GM19035 (cell line): ENCODE measurements around the gene PLET1.

Source experiments
- ATAC-seq: cut with Tn5 transposase; IDR thresholded peaks from one replicate; pipeline ENCODE4 v1.9.1; 2021; ENCODE audit not compliant: unreplicated experiment

The PLET1 gene

DNA sequence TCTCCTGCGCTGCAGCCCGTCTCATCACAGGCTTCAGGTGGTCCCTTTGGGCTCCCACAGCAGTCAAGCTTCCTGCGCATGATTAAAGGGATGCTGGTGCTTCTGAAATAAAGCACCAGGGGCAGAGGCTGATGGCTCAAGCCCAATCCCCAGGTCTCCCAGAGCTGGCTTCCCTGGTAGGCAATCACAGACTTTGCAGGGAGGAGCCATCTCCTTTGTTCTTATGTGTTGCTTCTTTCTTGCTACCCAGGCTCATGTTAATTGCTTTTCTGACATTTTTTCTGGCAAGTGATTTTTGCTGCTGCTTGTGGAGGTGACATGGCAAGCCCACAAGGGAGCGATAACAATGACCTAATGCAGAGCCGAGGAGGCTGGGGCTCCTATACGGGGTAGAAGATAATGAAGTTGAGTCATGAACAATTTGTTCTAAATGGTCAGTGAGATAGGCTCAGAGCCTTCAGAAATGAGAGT lies 25.2 kb upstream of the PLET1 start:
- no peak for ATAC-seq

DNA sequence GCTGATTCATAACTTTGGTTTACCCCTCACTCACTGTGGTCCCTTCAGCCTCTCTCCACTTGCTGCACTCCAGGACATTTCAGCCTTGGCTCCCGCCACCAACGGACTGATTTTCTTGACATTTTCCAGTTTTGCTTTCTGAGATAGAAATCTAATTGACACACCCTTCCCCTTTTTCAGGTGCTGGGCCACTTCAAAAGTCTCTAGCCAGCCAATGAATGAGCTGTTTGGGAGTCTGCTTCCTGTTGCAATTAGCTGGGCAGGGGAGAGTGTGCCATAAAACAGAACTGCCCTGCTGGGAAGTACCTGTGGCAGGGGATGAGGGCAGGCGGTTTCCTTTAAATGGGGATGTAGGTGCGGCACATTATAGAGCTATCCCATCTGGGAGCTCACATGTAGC lies 21.1 kb upstream of the PLET1 start:
- no peak for ATAC-seq

DNA sequence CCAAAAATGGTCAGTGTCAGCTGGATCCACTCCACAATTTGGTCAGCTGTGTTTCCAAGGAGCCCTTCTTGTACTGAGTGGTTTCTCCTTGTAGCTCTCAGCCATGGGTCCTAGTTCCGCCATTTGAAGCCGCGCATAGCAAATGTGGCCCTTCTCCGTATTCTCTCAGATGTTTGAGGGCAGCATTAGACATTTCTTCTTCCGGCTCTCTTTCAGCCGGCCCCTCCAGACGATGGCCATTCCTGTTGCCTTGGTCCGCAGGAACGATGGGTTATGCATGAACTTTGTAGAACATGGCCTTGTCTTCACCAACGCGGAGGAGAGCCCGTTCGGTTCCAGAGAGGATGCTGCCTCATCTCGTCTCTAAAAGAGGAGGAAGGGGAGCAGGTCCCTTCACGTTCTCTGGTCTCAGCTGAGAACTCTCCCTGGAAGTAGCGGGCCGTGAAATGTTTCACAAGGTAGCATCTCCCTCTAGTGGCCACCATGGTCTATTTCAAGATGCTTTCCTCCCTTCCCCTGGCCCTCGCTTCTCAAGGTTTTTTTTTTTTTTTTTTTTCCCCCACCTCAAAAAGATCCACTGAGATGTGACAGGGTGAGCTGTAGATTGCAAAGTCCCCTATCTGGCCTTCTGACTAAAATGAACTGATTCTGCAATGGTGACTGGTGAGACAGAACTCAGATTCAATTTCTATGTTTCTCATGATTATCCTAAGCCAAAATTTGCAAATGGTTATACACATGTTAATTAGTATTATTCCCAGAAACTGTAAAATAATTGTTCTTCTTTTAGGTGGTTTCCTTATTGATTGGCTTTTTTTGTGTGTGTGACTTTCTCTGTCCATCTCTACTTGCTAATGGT lies 19.8 kb upstream of the PLET1 start:
- ATAC-seq = peak; percentile 88

DNA sequence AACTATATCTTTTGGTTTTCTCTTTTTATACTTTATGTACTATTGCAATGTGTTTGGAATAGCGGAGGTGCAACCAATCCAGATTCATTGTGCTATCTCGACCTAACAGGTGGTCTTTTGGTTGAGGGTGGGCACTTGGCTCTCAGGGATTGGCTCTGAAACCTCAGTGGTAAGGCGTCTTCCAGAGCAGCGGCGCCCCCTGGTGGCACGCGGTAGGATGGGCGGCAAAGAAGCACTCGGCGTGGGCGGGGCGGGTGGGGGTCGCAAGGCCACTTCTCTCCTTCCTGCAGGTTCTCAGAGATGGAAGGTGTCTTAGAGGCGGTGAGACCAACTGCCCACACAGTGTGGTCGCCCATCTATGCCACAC lies 19.2 kb upstream of the PLET1 start:
- ATAC-seq = peak; percentile 53

DNA sequence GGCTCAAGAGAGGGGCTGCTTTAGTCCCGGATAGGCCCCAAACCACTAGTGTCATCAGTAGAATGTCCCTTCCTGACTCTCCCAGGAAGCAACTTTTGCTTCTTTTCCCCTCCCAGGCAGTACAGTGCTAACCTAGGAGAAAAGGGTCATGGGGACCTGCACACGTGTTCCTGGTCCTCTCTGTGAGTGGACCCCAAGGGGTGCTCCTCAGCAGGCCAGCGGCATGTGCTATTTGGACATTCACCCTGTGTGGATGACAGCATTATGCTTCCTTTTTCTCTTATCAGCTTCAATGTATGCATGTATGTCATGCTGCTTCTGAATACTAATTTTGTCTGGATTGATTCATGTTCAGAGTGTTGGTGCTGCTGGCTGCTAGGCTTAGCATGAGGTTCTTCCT lies 18.1 kb upstream of the PLET1 start:
- no peak for ATAC-seq

DNA sequence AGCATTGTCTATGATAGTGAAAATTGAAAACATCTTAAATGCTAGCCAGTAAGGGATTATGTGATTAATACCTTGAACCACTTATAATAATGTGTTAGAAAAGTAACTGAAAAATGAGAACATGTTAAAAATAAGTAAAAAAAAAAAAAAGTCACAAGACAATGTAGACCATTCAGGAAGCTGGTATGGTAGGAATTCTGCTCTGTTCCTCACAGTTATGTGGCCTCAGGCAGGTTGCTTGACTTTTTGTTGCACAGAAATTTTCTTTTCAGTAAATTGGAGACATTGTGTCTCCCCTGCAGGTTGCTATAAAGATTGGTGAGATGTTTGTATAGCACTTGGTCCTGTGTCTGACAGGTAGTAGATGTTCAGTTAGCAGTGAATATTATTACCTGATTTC lies 17.3 kb upstream of the PLET1 start:
- ATAC-seq = no peak

DNA sequence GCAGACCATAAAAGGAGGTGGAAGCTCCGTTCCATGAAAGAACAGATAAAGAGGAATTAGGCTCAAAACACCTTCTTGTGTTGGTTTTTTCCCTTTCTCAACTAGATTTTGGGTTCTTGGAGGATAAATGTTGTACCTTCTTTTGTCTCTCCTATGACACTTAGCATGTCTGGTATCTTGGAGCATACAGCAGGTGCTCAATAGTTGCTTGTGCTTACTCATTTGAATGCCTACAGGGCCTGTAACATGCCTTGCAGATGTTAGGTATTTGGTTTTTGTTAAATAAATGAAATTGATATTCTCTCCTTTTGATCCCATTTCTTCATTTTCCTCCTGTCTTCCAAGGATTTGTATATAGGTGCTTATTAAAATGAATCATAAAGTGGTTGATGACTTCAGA lies 16.4 kb upstream of the PLET1 start:
- ATAC-seq = no peak

DNA sequence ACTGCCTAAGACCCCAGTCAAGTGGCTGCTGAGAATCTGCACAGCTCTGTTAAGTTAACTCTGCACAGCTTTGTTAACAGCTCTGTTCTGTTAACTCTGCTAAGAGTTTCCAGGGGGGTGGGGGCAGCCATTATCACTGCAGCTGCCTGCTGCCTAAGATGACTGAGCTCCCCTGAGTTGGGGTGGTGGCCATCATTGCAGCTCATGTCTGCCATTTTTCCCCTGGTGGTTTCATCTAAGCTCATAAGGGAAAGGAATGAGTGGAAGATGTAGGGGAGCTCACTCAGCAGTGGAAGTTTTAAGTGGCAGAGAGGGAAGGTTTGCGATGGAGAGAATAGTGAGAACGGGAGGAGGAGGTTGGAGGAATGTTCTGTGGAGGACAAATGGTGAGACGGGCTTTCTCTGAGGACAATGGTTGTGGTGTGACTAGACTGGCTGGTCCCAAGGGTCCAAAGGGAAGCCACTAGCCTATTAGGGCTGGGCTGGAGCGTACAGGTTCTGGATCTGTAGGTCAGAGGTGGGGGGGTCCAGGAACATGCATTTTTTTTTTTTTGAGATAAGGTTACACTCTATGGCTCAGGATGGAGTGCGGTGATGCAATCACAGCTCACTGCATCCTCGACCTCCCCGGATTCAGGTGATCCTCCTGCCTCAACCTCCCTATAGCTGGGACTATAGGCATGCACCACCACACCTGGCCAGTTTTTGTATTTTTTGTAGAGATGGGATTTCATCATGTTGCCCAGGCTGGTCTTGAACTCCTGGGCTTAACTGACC lies 13.5 kb upstream of the PLET1 start:
- ATAC-seq = no peak

DNA sequence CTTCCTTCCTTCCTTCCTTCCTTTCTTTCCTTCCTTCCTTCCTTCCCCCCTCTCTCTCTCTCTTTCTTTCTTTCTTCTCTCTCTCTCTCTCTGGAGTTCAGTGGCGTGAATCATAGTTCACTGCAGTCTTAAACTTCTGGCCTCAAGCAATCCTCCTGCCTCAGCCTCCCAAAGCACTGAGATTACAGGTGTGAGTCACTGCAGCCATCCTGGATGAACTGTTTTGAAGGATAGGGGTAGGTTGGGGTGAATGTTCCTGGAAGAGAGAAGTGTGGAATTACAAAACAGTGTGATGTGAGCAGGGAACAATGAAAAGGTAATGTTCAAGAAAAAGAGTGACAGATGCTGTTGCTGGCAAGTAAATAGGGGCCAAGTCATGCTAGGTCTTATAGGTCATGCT lies 12.4 kb upstream of the PLET1 start:
- no peak for ATAC-seq

DNA sequence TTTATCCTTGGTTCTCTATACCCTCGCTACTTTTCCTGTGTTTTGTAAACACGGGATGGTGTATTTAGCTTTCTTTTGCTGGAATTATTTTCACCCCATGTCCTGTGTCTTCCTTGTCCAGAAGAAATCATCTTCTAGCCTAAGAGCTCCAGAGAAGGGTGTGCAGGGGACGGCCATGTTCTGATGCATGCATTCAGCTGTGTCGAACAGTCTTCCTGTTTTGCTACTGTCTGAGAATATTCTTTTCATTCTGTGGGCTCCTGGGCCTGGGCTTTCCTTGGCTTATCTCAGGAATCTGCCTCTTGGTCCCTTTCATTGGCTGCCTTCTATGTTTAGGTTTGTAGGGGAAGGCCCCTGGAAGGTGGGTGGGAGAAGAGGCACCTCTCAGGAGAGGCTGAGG lies 10.6 kb upstream of the PLET1 start:
- ATAC-seq = no peak

DNA sequence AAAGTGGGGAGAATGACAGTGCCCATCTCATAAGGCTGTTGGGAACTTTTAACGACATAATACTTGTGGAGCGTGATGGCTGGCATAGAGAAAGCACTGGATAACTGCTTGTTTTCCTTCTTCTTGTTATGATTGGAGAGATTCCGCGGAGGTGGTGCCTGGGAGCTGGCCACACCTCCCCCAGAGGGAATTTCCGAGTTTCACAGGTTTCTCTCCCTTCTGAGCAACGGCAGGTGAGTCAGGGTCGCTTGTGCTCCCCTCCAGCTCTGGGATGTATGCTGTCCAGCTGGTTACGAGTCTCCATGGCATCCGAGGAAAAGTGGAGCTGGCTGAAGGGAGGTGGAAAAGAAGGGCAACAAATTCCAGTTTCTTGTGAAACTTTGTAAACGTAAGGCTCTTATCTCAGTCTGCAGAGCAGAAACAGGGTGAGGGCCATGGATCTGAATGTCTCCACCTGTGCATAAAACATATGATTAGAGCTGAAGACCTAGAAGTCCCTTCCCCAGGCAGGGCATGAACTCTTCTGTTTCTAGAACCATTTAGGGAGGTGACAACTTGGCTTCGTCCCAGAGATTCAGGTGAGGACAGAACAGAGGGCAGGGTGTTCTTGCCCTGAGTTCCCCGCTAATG lies 10.0 kb upstream of the PLET1 start:
- ATAC-seq = no peak

DNA sequence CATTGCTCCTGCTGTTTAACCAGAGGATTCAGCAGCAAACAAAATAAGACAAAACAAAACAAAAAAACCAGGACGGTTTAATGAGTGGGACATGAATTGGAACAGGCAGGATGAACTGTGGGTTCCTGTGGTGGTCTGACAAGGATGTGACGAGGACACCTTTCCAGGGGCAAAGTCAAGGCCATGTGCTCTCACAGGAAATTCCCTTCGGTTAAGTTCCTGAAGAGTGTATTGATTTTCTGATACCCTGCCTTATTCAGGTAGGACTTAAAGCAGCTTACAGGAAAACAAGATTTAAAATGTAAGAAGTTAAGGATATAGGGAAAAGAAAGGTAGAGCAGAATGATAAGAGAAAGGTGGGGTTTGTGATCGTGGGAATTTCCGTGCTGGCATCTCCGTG lies 8.5 kb upstream of the PLET1 start:
- no peak for ATAC-seq

DNA sequence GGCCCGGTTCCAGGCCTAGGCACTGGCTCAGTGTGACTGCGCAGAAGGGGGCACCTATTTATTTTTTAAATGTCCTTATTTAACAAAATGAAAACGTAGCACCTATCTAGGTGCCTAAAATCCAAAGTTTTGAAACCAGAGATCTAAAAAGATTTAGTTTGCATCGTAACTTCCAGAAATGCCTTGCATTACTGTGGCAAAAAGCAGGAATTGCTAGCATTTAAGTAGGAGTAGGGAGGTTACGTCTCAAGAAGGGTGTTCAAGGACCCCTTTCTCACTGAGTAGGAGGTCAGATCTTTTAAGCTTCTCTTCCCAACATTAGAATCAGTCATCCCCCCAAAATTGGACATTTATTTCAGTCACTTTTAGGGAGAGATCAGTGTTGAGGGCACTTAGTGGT lies 7.7 kb upstream of the PLET1 start:
- no peak for ATAC-seq

DNA sequence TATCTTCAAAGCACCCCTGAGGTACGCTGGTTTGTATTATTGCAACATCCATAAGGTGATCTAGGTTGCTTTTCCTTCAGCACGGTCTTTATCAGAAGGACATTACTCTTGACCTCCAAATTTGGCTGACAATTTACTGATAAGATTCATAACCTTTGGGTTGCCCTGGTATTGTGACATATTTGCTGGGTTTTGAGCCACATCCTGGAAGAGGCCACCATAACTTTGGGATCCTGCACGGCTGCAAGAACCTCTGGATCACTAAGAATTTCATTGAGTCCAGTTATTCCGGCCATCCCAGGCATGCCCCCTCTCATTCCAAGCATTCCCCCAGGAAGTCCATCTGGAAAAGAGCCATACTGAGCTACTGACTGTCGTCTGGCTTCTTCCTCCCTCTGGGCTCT lies 6.5 kb upstream of the PLET1 start:
- no peak for ATAC-seq

DNA sequence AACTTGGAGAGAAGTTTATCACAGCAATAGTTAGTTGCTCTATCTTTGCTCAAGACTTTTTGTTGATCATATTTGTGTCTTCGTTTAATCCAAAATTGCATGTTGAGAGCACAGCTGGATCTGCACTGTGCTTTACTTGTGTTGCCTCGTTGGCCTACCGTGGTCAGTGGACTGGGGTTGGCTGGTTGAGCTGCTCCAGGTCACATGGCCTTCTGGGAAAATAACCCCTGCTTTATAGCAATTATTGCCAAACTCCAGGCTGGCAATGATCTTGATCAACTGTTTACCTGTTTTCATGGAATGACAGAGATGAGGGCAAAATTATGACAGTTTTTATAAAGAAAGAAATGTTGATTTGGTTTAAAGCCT lies 5.7 kb upstream of the PLET1 start:
- ATAC-seq = no peak

DNA sequence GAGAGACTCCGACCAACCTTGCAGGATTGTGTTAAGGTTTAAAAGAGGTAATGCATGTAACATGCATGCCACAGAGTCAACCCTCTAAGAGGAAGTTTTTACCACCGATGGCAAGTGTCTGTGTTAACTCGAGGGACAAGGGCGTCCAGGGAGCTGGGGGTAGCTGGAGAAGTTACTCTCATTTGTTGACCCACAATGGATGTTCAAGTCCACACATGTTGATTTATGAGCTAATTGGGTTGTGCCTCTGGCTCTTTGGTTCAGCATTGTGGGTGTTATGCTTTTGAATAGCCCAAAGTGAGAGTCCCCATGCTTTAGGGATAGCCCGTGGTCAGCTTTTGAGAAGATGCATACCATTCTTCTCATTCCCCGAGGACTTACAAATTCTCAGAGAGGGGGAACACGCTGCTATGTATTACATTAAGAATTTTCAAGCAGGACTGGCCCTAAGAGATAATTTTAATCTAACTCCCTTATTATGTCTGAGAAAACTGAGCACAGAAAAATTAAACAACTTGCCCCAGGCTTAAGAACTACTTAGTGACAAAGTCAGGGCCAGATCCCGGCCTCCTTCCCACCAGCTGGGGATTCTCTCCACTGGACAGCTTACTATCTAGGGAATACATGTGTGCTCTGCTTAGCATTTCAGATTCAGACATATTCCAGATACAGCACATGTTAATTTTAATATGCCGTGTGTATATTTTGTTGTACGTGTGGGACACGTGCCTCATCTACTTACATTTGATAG lies 5.2 kb upstream of the PLET1 start:
- ATAC-seq = no peak

DNA sequence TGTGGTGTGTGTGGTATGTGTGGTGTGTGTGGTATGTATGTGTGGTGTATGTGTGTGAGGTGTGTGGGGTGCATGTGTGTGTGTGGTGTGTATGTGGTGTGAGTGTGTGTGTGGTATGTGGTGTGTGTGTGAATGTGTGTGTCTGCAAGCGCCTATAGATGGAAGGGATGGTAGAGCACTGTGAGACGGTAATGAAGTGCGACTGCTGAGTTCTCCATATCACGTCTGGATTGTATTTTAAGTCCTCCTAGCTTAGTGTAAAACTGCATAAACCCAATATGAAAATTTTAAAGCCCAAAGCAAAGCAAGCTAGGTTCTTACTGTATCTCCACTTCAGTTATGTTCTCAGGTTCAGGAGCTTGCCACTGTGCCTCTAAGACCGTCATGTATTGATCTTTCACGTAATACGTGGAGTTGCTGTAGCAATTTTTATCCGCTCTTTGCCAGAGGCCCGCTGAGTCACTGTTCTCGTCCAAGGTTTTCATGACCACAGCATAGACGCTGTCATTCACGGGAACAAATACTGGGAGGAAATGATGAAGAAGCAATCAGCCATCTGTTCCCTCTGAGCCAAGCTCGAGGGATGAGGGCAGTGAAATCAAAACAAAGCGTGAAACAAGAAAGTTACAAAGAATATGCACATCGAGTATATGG lies 5.5 kb downstream of the PLET1 start:
- ATAC-seq = no peak

DNA sequence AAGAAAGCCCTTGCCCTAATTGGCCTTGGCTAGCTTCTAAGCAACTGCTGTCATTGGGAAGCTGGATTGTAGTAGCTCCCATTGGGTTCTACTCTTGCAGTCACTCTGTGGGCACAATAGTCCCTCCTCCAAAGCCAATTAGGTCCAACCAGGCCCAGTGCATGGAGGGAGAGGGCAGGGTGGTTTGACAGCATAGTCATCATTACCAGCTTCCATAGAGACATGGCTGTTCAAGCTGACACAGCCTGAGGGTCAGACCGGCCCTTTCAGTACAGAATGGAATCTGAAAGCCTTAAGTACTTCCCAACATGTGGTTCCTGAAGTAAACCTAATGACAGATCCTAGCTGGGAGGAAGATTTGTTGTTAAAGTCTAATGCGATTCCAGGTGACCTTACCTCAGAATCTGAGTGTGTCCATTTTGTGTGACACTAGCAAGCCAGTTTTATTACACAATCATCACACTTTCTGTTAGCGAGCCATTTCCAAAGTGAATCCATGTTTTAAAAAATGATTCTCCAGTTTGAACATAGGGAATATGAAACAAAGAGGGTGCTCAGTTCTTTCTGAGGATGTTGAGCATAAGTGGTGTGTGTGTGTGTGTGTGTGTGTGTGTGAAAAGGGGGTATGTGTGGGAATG lies 6.9 kb downstream of the PLET1 start:
- no peak for ATAC-seq

DNA sequence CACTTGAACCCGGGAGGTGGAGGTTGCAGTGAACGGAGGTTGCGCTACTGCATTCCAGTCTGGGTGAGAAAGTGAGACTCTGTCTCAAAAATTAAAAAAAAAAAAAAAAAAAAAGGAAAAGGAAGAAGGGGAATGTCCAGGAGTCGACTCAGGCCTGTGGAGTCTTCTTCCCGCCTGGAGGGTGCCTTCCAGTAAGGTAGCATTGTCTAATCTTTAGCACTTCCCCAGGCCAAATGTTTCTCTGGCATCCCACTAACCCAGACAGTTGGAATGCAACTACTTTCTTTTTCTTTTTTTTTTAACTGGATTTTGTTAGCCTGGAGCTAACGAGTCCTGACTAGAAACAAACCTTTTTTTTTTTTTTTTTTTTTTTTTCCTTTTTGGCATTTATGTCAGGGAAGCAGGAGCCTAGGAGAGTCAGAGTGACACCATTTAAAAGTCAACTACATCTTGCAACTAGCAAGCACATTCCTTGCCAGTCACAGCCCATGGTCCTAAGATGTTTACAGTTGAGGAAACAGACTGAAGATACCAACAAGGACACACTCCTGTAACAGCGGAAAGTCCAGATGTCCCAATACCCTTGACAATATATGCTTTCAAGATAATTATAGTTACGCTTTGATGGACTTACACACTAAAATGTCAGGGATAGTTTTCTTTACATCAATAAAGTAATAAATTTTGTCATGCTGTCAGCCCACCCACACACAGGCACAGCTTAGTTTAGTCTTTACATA lies 10.6 kb downstream of the PLET1 start:
- ATAC-seq = no peak

DNA sequence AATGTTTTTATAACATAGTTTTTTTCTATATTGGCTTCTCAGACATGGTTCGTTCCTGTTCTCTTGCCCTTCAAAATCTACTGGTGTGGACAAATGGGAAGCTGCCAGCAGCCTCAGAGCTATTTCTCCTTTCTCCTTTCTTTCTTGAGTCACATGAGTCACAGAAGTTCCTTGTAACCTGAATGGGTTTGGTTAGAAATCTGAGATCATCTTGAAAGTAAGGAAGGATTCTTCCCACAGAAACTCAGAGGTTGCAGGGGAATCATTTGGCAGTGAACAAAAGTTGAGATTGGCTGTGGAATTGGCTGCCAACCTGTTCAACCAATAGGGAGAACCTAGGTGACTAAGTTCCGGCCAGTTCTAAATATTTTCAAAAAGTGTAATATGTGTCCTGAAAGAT lies 12.5 kb downstream of the PLET1 start:
- no peak for ATAC-seq
